Neural cell (in vitro differentiated cells): Measurements from ENCODE around the gene ECM1. TPM values are rescaled to one million over a fixed set of nuclear protein-coding genes. Genes with fewer than 3 reads are reported as not detected.

Experiments
- H2AFZ ChIP-seq: fragments of 200-600, 300-800 bp; sonication (generic), shearing (Covaris generic); 2 replicates; pipeline ENCODE4 v1.6.0; 2014; ENCODE audit warnings: low read depth, mild to moderate bottlenecking, antibody characterized with exemption, low read length, moderate library complexity
- H3F3A ChIP-seq: fragments of 200-600 bp; shearing (Covaris generic); 2 replicates; pipeline ENCODE4 v1.6.1; 2016; ENCODE audit warnings: mild to moderate bottlenecking, moderate library complexity, mixed read lengths, antibody characterized with exemption, low read length; ENCODE audit not compliant: insufficient read depth, poor library complexity, severe bottlenecking
- H3K27ac ChIP-seq: fragments of 200-600, 300-800 bp; sonication (generic), shearing (Covaris generic); 2 replicates; pipeline ENCODE4 v1.5.1; 2014; ENCODE audit warnings: mild to moderate bottlenecking, low read length, moderate library complexity
- H3K27me3 ChIP-seq: fragments of 300-800, 200-600 bp; sonication (generic), shearing (Covaris generic); 2 replicates; pipeline ENCODE4 v1.6.0; 2014; ENCODE audit warnings: mild to moderate bottlenecking, low read depth, low read length, moderate library complexity; ENCODE audit not compliant: insufficient read depth
- H3K36me3 ChIP-seq: fragments of 300-800, 200-600 bp; sonication (generic), shearing (Covaris generic); 2 replicates; pipeline ENCODE4 v1.5.1; 2014; ENCODE audit warnings: mild to moderate bottlenecking, antibody characterized with exemption, low read length, moderate library complexity; ENCODE audit not compliant: insufficient read depth
- H3K4me2 ChIP-seq: fragments of 300-800, 200-600 bp; sonication (generic), shearing (Covaris generic); 2 replicates; pipeline ENCODE4 v1.6.0; 2014; ENCODE audit warnings: mild to moderate bottlenecking, low read length
- H3K4me3 ChIP-seq: fragments of 300-800, 200-600 bp; sonication (generic), shearing (Covaris generic); 2 replicates; pipeline ENCODE4 v1.5.1; 2014; ENCODE audit warnings: mild to moderate bottlenecking, low read length, moderate library complexity
- H3K79me2 ChIP-seq: fragments of 200-600 bp; shearing (Covaris generic); replicated peaks from 2 replicates; pipeline ENCODE4 v1.6.0; 2014; ENCODE audit warnings: mild to moderate bottlenecking, low read length, moderate library complexity; ENCODE audit not compliant: insufficient read depth
- H3K9ac ChIP-seq: fragments of 300-800, 200-600 bp; sonication (generic), shearing (Covaris generic); 2 replicates; pipeline ENCODE4 v1.6.1; 2016; ENCODE audit warnings: mild to moderate bottlenecking, low read length, mixed read lengths
- H3K9me2 ChIP-seq: fragments of 200-600 bp; shearing (Covaris generic); 2 replicates; pipeline ENCODE4 v1.6.1; 2016; ENCODE audit warnings: mild to moderate bottlenecking, low read length, mixed read lengths; ENCODE audit not compliant: insufficient read depth
- H3K9me3 ChIP-seq: fragments of 200-600, 300-800 bp; sonication (generic), shearing (Covaris generic); 2 replicates; pipeline ENCODE4 v1.6.1; 2016; ENCODE audit warnings: mild to moderate bottlenecking, mixed run types, low read length, moderate library complexity, mixed read lengths
- H4K20me1 ChIP-seq: fragments of 200-600 bp; shearing (Covaris generic); 2 replicates; pipeline ENCODE4 v1.6.1; 2016; ENCODE audit warnings: mild to moderate bottlenecking, mixed run types; ENCODE audit not compliant: insufficient read depth
- CTCF ChIP-seq: fragments of 450-650 bp; IDR thresholded peaks from 2 replicates; pipeline ENCODE4 v1.5.1; 2014; ENCODE audit warnings: antibody characterized with exemption, mild to moderate bottlenecking, moderate library complexity; ENCODE audit not compliant: poor library complexity, severe bottlenecking
- EP300 ChIP-seq: fragments of 450-650 bp; conservative IDR thresholded peaks from 2 replicates; pipeline ENCODE4 v1.6.1; 2014; ENCODE audit warnings: antibody characterized with exemption, mild to moderate bottlenecking, moderate library complexity; ENCODE audit not compliant: poor library complexity, severe bottlenecking
- EZH2 ChIP-seq: fragments of 200-600, 300-800 bp; shearing (Covaris generic), sonication (generic); IDR thresholded peaks from 2 replicates; pipeline ENCODE4 v1.6.1; 2014; ENCODE audit warnings: antibody characterized with exemption, low read length, borderline replicate concordance, mild to moderate bottlenecking; ENCODE audit not compliant: insufficient read depth, poor library complexity, severe bottlenecking
- MXI1 ChIP-seq: fragments of 450-650 bp; conservative IDR thresholded peaks from 2 replicates; pipeline ENCODE4 v1.6.1; 2014; ENCODE audit warnings: antibody characterized with exemption, mild to moderate bottlenecking; ENCODE audit not compliant: poor library complexity, severe bottlenecking
- POLR2AphosphoS5 ChIP-seq: IDR thresholded peaks from 2 replicates; pipeline ENCODE4 v1.6.1; 2012
- RAD21 ChIP-seq: fragments of 450-650 bp; conservative IDR thresholded peaks from 2 replicates; pipeline ENCODE4 v1.6.1; 2014; ENCODE audit warnings: antibody characterized with exemption, mild to moderate bottlenecking, moderate library complexity
- REST ChIP-seq: IDR thresholded peaks from 2 replicates; pipeline ENCODE4 v1.6.1; 2012; ENCODE audit warnings: borderline replicate concordance
- SMC3 ChIP-seq: fragments of 450-650 bp; conservative IDR thresholded peaks from 2 replicates; pipeline ENCODE4 v1.6.1; 2014; ENCODE audit warnings: antibody characterized with exemption, mild to moderate bottlenecking, moderate library complexity; ENCODE audit not compliant: poor library complexity
- TAF1 ChIP-seq: IDR thresholded peaks from 2 replicates; pipeline ENCODE4 v1.6.1; 2012; ENCODE audit warnings: low read depth
- polyA plus RNA-seq: library from polyadenylated mRNA; depleted of rRNA; stranded (reverse); fragments of >200 nt; gene quantifications from 2 replicates; pipeline ENCODE4 v1.2.3, GENCODE V29; 2014

Gene ECM1
- polyA plus RNA-seq, 1 donor from 2014 or later: 2.3 TPM

GRCh38 chr1:150513351-150513791 lies 5.5 kb downstream of the ECM1 start:
- no peak overlapping the region for H2AFZ ChIP-seq
- H3K27ac ChIP-seq: no peak overlapping the region
- no peak overlapping the region for H3K4me2 ChIP-seq
- no peaks in the 10 kb centered on the region for H3K27me3 ChIP-seq
- no peaks in the 10 kb centered on the region for H3K9me3 ChIP-seq
- H3K9ac ChIP-seq: no peak overlapping the region
- H4K20me1 ChIP-seq: no peaks in the 10 kb centered on the region
- no peak for TF ChIP-seq REST
- no peak for TF ChIP-seq SMC3
- TF ChIP-seq MXI1: no peak
- TF ChIP-seq RAD21: no peak
- no peak for TF ChIP-seq EP300
- TF ChIP-seq CTCF: no peak
- TF ChIP-seq POLR2AphosphoS5: no peak
- no peak for TF ChIP-seq EZH2
- no peak for TF ChIP-seq TAF1
- no peaks in the 10 kb centered on the region for H3K9me2 ChIP-seq
- no peak overlapping the region for H3K4me3 ChIP-seq
- H3K79me2 ChIP-seq: no peaks in the 10 kb centered on the region
- H3K36me3 ChIP-seq: no peaks in the 10 kb centered on the region
- H3F3A ChIP-seq: no peaks in the 10 kb centered on the region

- no peaks in the 10 kb centered on the region for H3K9me3 ChIP-seq
- H3K79me2 ChIP-seq: no peaks in the 10 kb centered on the region
- H3K9ac ChIP-seq: no peak overlapping the region
- no peak overlapping the region for H2AFZ ChIP-seq
- TF ChIP-seq EZH2 (no peak), POLR2AphosphoS5 (no peak), REST (no peak), TAF1 (no peak), MXI1 (no peak), CTCF (no peak), SMC3 (no peak), RAD21 (no peak), EP300 (no peak)
- no peak overlapping the region for H3K27ac ChIP-seq
- no peaks in the 10 kb centered on the region for H3K27me3 ChIP-seq
- H3K4me2 ChIP-seq: no peak overlapping the region
- no peak overlapping the region for H3K4me3 ChIP-seq
- no peaks in the 10 kb centered on the region for H3F3A ChIP-seq
- H3K36me3 ChIP-seq: no peaks in the 10 kb centered on the region
- no peaks in the 10 kb centered on the region for H4K20me1 ChIP-seq
- H3K9me2 ChIP-seq: no peaks in the 10 kb centered on the region
Measured at GRCh38 chr1:150514260-150514659, 6.4 kb downstream of the ECM1 start.
